Hippocampal formation (tissue), 2 donors: ENCODE measurements around the gene DEFB123.

Source experiments
- DNase-seq, 2 donors: peaks; one replicate each; lab custom pipeline; 2025; lab: John Stamatoyannopoulos, UW

Gene DEFB123

GRCh38 chr20:31473331-31474096 lies 33.1 kb downstream of the DEFB123 start:
- no peak for DNase-seq

DNA sequence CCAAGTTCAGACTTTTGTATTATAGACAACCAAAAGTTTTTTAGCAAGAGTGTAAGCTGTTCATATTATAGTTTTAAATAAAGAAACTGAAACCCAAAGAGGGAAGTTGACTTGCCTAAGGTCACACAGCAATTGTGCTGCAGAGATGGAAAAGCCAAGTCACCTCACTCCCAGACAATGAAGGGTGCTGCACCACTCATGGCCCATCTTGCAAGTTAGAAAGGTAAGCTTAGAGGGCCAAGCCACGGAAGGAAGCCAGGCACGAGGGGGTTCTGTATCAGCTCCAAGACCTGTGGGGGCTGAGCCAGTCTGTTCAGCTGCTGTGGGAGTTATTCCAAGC lies 33.6 kb downstream of the DEFB123 start:
- DNase-seq, result no peak

DNA sequence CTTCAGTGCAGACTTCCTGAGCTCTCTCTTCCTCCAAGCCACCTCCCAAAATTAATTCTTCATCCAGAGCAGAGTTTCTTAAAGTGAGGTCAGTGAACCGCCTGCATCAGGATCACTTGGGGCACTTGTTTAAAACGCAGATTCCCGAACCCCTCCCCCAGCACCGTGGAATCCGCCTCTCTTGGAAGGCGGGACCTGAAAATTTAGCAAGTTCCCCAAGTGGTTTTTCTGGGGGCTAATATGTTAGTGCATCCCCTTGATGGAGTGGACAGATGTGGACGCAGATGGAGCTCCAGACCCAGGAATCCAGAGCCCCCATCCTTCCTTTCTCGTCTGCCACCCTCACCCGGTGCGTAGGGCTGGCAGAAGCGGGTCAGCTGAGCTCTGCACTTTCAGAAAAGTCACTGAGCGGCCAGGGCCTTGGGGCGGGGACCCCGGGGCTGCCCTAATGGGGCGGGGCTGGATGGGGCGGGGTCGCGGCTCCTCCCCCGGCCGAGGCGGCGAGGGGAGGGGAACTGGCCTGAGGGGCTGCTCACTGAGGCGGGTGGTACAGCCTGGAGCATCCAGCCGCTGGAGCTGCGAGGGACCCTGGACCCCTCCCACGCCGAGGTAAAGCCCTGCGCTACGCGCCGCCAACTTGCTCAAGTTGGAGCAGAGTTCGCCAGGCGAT lies 34.5 kb downstream of the DEFB123 start, which contains the start of the genes DEFB124 and REM1:
DEFB124 (minus strand) TSS at position 370 of the 670 bp plus-strand sequence. CDS start 2,114 bp downstream, outside the sequence.
REM1 (plus strand) TSS at position 531 of the 670 bp plus-strand sequence. CDS start 1,158 bp downstream, outside the sequence.
- DNase-seq, result no peak

DNA sequence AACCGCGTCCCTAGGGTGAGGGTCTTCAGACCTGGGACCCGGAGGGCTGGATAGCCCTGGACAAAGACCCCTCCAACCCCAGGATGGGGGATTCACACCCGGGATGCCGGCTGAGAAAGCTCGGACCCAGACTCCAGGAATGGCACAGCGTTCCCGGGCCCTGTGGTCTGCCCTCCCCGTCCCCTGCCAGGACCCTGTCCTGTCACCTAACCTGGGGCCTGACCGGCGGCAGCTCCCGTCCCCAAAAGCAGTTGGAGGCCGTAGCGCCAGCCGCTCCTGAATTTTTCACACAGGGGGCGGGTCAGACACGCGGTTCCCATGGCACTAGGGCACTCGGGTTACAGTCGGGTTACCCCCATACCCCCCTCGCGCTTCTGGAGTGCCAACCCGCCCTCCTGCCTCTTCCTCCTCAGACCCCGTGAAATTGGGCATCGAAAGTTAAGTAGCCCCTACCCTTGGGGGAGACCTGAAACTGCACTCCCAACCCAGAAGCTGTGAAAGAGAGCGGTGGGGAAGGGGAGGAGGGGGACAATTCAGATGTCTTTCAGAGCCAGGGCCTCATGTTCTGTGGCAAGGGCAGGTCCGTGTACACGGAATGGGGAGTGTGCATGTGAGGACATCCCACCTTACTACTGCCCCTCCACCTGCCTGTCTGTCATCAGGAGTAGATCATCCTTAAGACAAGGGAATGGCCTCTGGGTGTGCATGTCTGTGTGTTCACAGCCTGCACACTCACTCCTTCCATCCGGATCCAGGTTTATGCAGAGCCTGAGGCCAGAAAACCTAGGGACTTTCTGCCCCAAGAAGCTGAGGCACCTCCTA lies 35.3 kb downstream of the DEFB123 start:
- no peak for DNase-seq

GRCh38 chr20:31476294-31476585 lies 35.8 kb downstream of the DEFB123 start:
- DNase-seq, result no peak

DNA sequence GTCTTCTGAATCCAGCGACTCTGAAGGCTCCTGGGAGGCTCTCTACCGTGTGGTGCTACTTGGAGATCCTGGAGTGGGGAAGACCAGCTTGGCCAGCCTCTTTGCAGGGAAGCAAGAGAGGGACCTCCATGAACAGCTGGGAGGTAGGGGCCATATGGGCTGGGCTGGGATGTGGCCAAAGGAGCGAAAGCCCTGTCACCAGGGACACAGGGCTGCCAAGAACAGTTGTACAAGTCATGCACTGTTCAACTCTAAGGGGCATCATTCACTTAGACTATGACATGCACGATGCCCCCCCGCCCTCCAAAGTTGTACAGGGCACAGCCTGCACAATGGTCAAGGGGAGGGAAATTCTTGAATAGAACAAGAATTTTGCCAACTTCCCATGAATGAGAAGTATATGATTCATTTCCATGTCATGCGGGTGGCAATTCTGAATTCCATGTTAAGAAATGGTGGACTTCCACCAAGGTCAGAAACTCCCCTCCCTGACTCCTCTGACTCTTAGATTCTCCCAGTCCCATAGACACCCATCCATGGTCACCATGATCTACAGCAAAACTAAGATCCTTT lies 36.3 kb downstream of the DEFB123 start:
- no peak for DNase-seq

GRCh38 chr20:31484001-31484400 lies 43.6 kb downstream of the DEFB123 start:
- no peak for DNase-seq

DNA sequence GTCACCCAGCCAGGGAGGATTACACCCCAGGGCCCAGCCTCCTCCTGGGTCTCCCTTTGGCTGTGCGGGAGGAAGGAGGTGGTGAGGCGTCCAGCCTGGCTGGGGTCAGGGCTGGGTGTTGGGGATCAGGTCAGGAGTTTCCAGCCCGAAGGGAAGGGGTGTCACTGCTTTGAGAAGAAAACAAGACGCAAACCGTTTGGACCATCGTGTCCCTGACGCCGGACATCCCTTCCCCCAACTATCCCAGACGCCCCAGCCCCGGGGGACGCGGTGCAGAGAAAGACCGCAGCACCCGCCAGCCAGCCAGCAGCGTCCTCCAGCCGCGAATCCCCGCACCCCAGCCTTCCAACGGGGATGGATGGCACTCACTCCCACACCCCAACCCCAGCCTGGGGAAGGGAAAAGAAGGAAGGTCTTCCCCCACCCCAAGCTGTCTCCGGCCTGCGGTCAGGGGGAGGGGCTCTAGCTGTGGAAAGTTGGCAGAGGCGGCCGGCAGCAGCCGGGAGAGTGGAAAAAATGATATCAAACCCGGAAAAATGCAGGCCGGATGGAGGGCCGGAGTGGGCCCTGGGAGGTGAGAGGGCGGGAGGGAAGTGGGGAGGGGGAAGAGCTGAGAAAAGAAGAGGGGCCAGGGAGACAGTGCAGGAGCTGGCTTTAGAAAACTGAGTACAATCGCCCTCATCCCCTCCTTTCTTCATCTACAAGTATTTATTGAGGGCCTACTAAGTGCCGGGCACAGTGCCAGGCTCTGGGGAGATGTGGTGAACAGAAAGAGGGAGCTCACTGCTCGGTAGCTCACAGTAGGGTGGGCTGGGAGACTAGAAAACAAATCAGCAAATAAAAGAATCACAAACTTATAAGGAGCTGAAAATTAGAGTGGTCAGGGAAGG lies 45.3 kb downstream of the DEFB123 start:
- no peak for DNase-seq

DNA sequence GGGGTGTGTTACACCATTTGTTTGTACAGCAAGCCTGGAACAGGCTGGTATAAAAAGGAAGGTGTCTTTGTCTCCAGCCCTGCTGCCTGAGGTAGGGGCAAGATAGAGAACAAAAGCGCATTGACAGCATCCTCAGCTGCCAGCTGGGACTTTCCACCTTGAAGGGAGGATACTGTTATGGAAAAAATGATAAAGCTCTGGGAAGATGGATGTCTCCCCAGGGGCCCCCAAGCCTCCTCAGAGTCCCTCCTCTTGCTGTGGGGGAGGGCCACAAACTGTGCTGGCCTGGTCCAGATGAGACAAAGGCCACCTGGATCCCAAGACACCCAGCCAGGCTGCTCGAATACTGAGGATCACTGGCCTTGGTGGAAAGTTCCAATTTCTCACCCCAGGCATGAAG lies 47.7 kb downstream of the DEFB123 start:
- no peak for DNase-seq

DNA sequence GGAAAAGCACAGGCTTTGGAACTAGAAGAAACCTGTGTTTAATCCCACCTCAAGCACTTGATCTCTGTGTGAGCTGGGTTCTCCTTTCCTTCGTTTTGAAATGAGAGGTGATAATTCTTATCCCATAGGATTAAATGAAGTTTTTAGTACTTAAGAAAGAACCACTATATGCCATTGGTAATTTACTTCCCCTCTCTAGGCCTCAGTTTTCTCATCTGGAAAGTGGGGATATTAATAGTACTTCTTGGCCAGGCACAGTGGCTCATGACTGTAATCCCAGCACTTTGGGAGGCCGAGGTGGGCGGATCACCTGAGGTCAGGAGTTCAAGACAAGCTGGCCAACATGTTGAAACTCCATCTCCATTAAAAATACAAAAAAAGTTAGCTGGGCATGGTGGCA lies 48.7 kb downstream of the DEFB123 start:
- no peak for DNase-seq

DNA sequence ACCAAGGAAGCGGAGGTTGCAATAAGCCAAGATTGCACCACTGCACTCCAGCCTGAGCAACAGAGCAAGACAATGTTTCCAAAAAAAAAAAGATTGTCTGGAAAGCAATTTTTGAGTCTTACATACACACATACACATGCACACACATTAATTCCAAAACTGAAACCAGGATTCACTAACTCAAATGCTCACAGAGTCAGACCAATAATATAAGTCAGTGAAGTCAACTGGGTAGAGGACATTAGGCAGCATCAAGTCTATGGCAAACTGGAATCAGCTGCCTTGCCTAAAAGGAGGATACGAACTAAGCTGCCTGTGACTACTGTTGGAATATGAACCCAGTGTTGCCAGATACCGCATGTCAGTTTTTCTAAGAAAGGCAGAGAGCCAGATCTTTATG lies 50.3 kb downstream of the DEFB123 start:
- no peak for DNase-seq

- no peak for DNase-seq
These were observed 53.7 kb downstream of the DEFB123 start for GRCh38 chr20:31494131-31494530.

DNA sequence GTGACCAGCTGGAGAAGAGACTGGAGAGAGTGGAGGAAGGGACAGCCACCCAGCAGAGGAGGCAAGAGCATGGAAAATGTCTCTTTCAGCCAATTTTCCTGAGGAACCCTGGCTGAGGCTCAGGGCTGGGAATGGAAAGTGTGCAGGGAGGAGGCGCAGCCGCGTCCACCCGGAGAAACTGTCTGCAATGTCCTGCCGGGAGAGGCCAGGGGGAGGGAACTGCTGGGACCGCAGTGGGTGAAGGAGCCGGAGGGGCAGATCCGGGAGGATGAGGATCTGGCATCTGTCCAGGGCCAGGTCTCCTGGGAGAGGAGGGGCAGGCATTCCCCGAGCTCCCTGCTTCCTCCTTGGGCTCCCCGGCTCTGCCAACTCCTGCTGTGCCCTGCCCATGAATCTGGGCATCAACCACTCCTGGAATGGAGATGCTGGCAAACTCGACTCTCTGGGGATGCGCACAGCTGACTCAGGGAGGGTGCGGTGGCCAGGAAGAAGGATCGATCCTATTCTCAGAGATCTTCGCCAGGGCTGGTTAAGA lies 56.4 kb downstream of the DEFB123 start:
- DNase-seq, result no peak

DNA sequence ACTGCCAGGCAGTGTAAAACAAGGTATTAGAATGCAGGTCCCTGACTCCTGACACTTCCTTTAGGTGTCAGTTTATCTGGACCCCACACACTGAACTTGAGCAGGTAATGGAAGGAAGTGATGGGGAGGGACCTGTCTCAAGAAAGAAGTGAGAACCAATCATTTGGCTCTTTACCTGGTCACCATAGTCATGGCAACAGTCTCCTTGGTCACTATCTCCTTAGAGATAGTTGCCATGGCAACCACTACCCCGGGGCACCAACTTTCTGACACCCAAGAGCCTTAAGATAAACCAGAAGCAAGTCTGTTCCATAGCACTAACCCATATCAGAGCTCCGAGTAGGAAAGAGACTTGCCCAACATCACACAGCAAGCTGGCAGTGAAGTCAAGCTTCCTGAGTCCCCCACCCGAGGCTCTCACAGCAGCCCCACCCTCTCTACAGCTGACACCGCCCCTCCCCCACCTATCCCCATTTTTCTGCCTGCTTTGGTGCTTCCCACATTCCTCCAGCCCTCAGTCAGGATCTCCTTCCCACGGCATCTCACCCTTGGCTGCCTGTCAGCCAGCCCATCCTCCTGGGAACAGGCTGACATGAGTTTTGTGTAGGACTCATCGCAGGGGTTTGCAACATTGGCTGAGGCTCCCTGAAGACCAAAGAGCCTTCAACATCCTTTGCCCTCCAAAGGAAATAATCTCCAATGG lies 57.6 kb downstream of the DEFB123 start:
- DNase-seq, result no peak
